WTC11 (cell line): ENCODE data around the gene PEAK1. TPM values are rescaled to one million over a fixed set of nuclear protein-coding genes. Genes with fewer than 3 reads are reported as not detected.
A peak's percentile ranks its signal among the peaks of the same experiment; 100 is the strongest.

Experiments used
- ATAC-seq: fragments of 200-7000 bp; cut with Tn5 transposase; 2 replicates; pipeline ENCODE4 v1.10.0; 2021; ENCODE audit warnings: mild to moderate bottlenecking, moderate library complexity
- CTCF ChIA-PET: fragments of 300-600 bp; sonication (Branson Sonifier 250); formaldehyde crosslinking; loops from one replicate; lab custom pipeline; 2021; ENCODE audit warnings: antibody characterized with exemption; lab: Charles Lee
- POLR2A ChIA-PET: fragments of 350-600 bp; sonication (Branson Sonifier 250); formaldehyde crosslinking; loops from one replicate; lab custom pipeline; 2021; ENCODE audit warnings: antibody characterized with exemption; lab: Charles Lee
- DNase-seq: peaks from one replicate; pipeline ENCODE4 v3.0.0; 2021; ENCODE audit warnings: low spot score
- H3K27ac Mint-ChIP-seq: 2 replicates; pipeline ENCODE4 v1.8.0; 2021; ENCODE audit warnings: mixed read lengths
- H3K27me3 Mint-ChIP-seq: 2 replicates; pipeline ENCODE4 v1.8.0; 2021; ENCODE audit warnings: low read depth, mild to moderate bottlenecking, moderate library complexity, mixed read lengths
- H3K36me3 Mint-ChIP-seq: 2 replicates; pipeline ENCODE4 v1.8.0; 2021; ENCODE audit warnings: mixed read lengths
- H3K4me1 Mint-ChIP-seq: 2 replicates; pipeline ENCODE4 v1.8.0; 2022; ENCODE audit warnings: mixed read lengths
- H3K4me3 Mint-ChIP-seq: 2 replicates; pipeline ENCODE4 v1.8.0; 2021; ENCODE audit warnings: mild to moderate bottlenecking, moderate library complexity, mixed read lengths
- H3K9me3 Mint-ChIP-seq: 2 replicates; pipeline ENCODE4 v1.8.0; 2021; ENCODE audit warnings: mixed read lengths
- AR ChIP-seq: fragments of 250-450 bp; sonication (Bioruptor Pico); IDR thresholded peaks from 2 replicates; pipeline ENCODE4 v1.9.0; 2021; ENCODE audit warnings: mild to moderate bottlenecking
- ARID4B ChIP-seq: sonication (generic); formaldehyde crosslinking; IDR thresholded peaks from 2 replicates; pipeline ENCODE4 v1.8.0; 2023; ENCODE audit warnings: missing genetic modification reagents, mild to moderate bottlenecking, borderline replicate concordance
- ATF1 ChIP-seq: sonication (generic); formaldehyde crosslinking; IDR thresholded peaks from 2 replicates; pipeline ENCODE4 v1.8.1; 2023; ENCODE audit warnings: mild to moderate bottlenecking, moderate library complexity, missing genetic modification reagents
- ATF3 ChIP-seq: sonication (generic); formaldehyde crosslinking; conservative IDR thresholded peaks from 2 replicates; pipeline ENCODE4 v1.8.1; 2022; ENCODE audit warnings: mild to moderate bottlenecking, missing genetic modification reagents
- CBFB ChIP-seq: sonication (generic); formaldehyde crosslinking; IDR thresholded peaks from 2 replicates; pipeline ENCODE4 v1.8.1; 2022; ENCODE audit warnings: mild to moderate bottlenecking, low read depth, missing genetic modification reagents
- ESRRA ChIP-seq: sonication (generic); formaldehyde crosslinking; IDR thresholded peaks from 2 replicates; pipeline ENCODE4 v1.8.1; 2022; ENCODE audit warnings: mild to moderate bottlenecking, missing genetic modification reagents, borderline replicate concordance
- GRHL2 ChIP-seq: fragments of 250-450 bp; sonication (Bioruptor Pico); IDR thresholded peaks from 2 replicates; pipeline ENCODE4 v1.8.0; 2022; ENCODE audit warnings: mild to moderate bottlenecking, moderate library complexity; ENCODE audit not compliant: insufficient replicate concordance, severe bottlenecking
- JAZF1 ChIP-seq: fragments of 250-450 bp; sonication (Bioruptor Pico); IDR thresholded peaks from 2 replicates; pipeline ENCODE4 v1.9.0; 2021; ENCODE audit warnings: moderate library complexity, mild to moderate bottlenecking, inconsistent platforms
- NR2C2 ChIP-seq: sonication (generic); formaldehyde crosslinking; IDR thresholded peaks from 2 replicates; pipeline ENCODE4 v1.8.0; 2022; ENCODE audit warnings: mild to moderate bottlenecking, missing genetic modification reagents
- OVOL2 ChIP-seq: fragments of 250-450 bp; sonication (Bioruptor Pico); IDR thresholded peaks from 2 replicates; pipeline ENCODE4 v1.9.0; 2021; ENCODE audit warnings: mild to moderate bottlenecking, borderline replicate concordance
- PREB ChIP-seq: sonication (generic); formaldehyde crosslinking; IDR thresholded peaks from 2 replicates; pipeline ENCODE4 v1.8.1; 2022; ENCODE audit warnings: mild to moderate bottlenecking, missing genetic modification reagents, moderate library complexity, borderline replicate concordance
- TEAD4 ChIP-seq: sonication (generic); formaldehyde crosslinking; IDR thresholded peaks from 2 replicates; pipeline ENCODE4 v1.8.0; 2022; ENCODE audit warnings: mild to moderate bottlenecking, missing genetic modification reagents
- USF1 ChIP-seq: sonication (generic); formaldehyde crosslinking; IDR thresholded peaks from 2 replicates; pipeline ENCODE4 v1.8.0; 2022; ENCODE audit warnings: mild to moderate bottlenecking, missing genetic modification reagents
- ZNF396 ChIP-seq: fragments of 250-450 bp; sonication (Bioruptor Pico); IDR thresholded peaks from 2 replicates; pipeline ENCODE4 v1.8.0; 2021; ENCODE audit warnings: mild to moderate bottlenecking, moderate library complexity, borderline replicate concordance
- ZNF512 ChIP-seq: sonication (generic); formaldehyde crosslinking; IDR thresholded peaks from 2 replicates; pipeline ENCODE4 v1.8.1; 2022; ENCODE audit warnings: missing genetic modification reagents, borderline replicate concordance
- ZNF532 ChIP-seq: fragments of 250-450 bp; sonication (Bioruptor Pico); IDR thresholded peaks from 2 replicates; pipeline ENCODE4 v1.9.0; 2021; ENCODE audit warnings: mild to moderate bottlenecking, borderline replicate concordance
- total RNA-seq: library from RNA; stranded (reverse); gene quantifications from 3 replicates; pipeline ENCODE4 v1.2.3, GENCODE V29; 2021

The PEAK1 gene
- total RNA-seq, 1 experiment from 2014 or later, result 49.0 TPM

- no peak for TF ChIP-seq AR (CRISPR knock-in tag)
- no peak for TF ChIP-seq NR2C2 (CRISPR knock-in tag)
- no peak for TF ChIP-seq ARID4B (CRISPR knock-in tag)
- no peak for TF ChIP-seq ZNF512 (CRISPR knock-in tag)
- TF ChIP-seq ATF3 (CRISPR knock-in tag), result no peak
- TF ChIP-seq, all 79 proteins: peak for 0
These were observed 284.7 kb downstream of the PEAK1 start (continued) for GRCh38 chr15:77135181-77135580.

GRCh38 chr15:77130315-77130930, 289.5 kb downstream of the PEAK1 start:
- Mint-ChIP-seq H3K4me1 (peaks cover 25% of the 10 kb centered on the region), H3K27me3 (no peaks in the 10 kb centered on the region), H3K9me3 (no peaks in the 10 kb centered on the region), H3K4me3 (peak overlapping the region; percentile 32; the same call in 1 of the 2 replicates), H3K36me3 (peaks cover 16% of the 10 kb centered on the region), H3K27ac (peak overlapping the region; percentile 78)
- TF ChIP-seq OVOL2 (CRISPR knock-in tag) (no peak), ESRRA (CRISPR knock-in tag) (no peak), GRHL2 (no peak), ATF1 (CRISPR knock-in tag) (no peak), USF1 (CRISPR knock-in tag) (no peak), TEAD4 (CRISPR knock-in tag) (no peak), JAZF1 (CRISPR knock-in tag) (no peak), ZNF532 (CRISPR knock-in tag) (no peak), PREB (CRISPR knock-in tag) (no peak), CBFB (no peak), ZNF396 (CRISPR knock-in tag) (no peak), NR2C2 (CRISPR knock-in tag) (no peak)
- CTCF ChIA-PET, result interaction anchor here (1.0 to 2.1 kb wide), 3 partner anchors 23 to 413 kb away, joined by 5 to 6 read pairs (median 6); no protein-coding TSS in a partner anchor
- POLR2A ChIA-PET, result no interaction called here
- ATAC-seq (peak; percentile 67), DNase-seq (no peak)
